SK-N-DZ (cell line): ENCODE measurements around the gene AMDHD1.

Source experiments
- DNase-seq: peaks from one replicate; pipeline ENCODE4 v3.0.0-alpha.2; 2015; ENCODE audit warnings: low spot score

Gene AMDHD1

DNA sequence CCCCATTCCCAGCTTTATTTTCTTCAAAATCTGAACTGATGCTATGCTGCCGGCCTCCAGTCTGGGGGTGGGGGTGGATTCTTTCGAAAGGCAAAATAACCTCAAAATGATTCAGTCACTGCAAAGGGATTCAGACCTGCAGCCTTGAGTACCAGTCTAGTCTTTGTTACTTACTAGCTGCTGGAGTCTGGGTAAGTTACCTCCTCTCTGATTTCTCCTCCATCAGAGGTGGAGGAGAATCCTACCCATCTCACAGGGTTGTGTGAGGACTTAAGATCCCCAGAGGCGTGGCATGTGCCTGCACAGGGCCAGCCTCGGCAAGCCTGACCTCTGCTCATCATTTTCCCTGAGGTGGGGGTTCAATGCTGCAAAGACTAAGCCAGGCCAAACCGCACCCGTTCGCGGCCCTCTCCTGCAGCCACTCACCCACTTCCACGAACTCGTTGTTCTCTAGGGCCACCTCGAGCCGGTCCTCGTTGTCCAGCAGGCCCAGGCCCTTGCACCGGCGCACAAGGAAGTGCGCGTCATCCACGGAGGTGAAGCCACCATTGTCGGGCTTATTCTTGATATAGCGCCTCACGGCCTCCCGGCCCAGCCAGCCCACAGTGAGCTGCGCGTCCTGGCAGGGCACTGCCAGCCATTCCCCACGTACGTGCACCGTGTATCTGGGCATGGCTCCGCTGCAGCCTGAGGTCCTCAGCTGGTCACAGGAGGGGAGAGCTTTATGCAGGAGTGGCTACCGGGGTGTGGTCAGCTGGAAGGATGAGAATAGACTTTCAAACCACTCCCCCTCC lies 52.3 kb downstream of the AMDHD1 start:
- DNase-seq = no peak

- DNase-seq = no peak
These were observed 53.0 kb downstream of the AMDHD1 start, which contains the start of gene HAL for GRCh38 chr12:95996034-95996658. Gene HAL, minus strand, starts transcription at chr12:95996344. Its CDS starts 434 bp downstream, at chr12:95995910.

- no peak for DNase-seq
These were observed 54.1 kb downstream of the AMDHD1 start for GRCh38 chr12:95997276-95997675.

- DNase-seq = no peak
These were observed 54.9 kb downstream of the AMDHD1 start for GRCh38 chr12:95997911-95998510.

GRCh38 chr12:95998611-95999286 lies 55.6 kb downstream of the AMDHD1 start:
- peak; percentile 45 for DNase-seq

- DNase-seq = no peak
These were observed 56.4 kb downstream of the AMDHD1 start for GRCh38 chr12:95999484-95999883.

DNA sequence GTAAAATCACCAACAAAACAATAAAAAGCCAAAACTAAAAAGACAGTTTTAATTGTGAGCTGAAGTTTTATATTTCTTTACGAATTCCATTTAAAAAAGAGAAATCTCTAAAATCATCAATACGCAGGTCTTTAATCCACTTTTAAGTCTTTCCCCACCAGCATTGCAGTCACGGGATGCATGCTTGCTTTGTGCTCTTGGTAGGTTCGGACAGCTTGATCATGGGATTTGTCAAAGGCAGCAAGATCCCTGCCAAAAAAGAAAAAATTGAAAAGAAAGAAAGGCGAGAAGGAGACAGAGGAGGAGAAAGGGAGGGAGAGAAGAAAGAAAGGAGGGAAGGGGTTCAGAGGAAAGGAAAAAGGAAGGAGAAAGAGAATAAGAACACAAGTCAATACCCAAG lies 57.7 kb downstream of the AMDHD1 start:
- no peak for DNase-seq

DNA sequence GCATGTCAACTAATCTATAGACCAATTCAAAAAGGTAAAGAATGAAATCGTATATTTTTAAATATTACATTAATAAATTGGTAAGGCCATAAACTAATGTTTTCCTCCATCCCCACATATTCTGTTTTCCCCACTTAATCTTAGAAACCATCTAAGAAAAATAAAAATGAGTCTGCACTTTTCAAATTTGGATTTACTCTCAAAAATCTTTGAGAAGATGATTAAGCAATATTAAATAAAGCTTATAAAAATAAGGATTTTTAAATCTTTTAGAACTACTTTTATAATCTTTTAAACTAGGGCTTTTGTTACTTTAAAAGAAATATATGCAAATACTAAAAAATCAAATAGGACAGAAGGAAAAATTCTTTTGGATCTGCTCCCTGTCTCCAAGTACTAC lies 63.6 kb downstream of the AMDHD1 start:
- DNase-seq = no peak

DNA sequence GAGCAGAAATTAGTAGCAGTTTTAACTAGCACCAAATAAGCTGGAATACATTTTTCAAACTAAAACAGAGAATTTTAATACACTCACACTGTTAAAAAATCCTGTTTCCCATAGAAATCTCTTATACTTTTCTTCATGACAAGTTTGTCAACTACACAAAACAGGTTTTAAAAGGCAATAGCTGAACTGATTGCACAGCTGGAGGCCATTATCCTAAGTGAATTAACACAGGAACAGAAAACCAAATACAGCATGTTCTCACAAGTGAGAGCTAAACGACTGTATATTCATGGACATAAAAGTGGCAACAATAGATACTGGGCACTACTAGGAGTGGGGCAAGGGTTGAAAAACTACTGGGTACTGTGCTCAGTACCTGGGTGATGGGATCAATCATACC lies 64.6 kb downstream of the AMDHD1 start:
- no peak for DNase-seq

- no peak for DNase-seq
These were observed 71.9 kb downstream of the AMDHD1 start for GRCh38 chr12:96014943-96015599.

- no peak for DNase-seq
These were observed 72.5 kb downstream of the AMDHD1 start for GRCh38 chr12:96015672-96016071.
